GM12891 (cell line): ENCODE results near the gene FAM241B. TPM values are rescaled to one million over a fixed set of nuclear protein-coding genes. Genes with fewer than 3 reads are reported as not detected.

Source experiments
- DNase-seq: peaks from one replicate; pipeline ENCODE4 v3.0.0; 2011; ENCODE audit warnings: low spot score; ENCODE audit not compliant: insufficient read length
- FAIRE-seq: peaks from 2 replicates; lab custom pipeline; 2011; peaks lifted over from hg19 to GRCh38; lab: Jason Lieb, UNC
- PAX5 ChIP-seq: IDR thresholded peaks from 2 replicates; pipeline ENCODE4 v1.6.1; 2011; ENCODE audit warnings: low read length, moderate library complexity, mild to moderate bottlenecking; ENCODE audit not compliant: insufficient read depth, severe bottlenecking
- POLR2A ChIP-seq: IDR thresholded peaks from 2 replicates; pipeline ENCODE4 v1.6.1; 2011; ENCODE audit warnings: low read depth, low read length, control low read depth
- POLR2AphosphoS5 ChIP-seq: IDR thresholded peaks from 2 replicates; pipeline ENCODE4 v1.6.1; 2011; ENCODE audit warnings: low read depth, low read length, control low read depth
- POU2F2 ChIP-seq: IDR thresholded peaks from 2 replicates; pipeline ENCODE4 v1.6.1; 2011; ENCODE audit warnings: low read depth, mild to moderate bottlenecking, control low read depth, low read length, moderate library complexity
- SPI1 ChIP-seq: IDR thresholded peaks from 2 replicates; pipeline ENCODE4 v1.6.1; 2011; ENCODE audit warnings: low read depth, low read length, control low read depth
- TAF1 ChIP-seq: IDR thresholded peaks from 2 replicates; pipeline ENCODE4 v1.6.1; 2011; ENCODE audit warnings: low read depth, low read length, control low read depth
- polyA plus RNA-seq: library from polyadenylated mRNA; unstranded; fragments of >200 nt; gene quantifications from one replicate; pipeline ENCODE4 v1.2.1, GENCODE V29; 2012; ENCODE audit warnings: low read depth, missing spikeins, inconsistent platforms; ENCODE audit not compliant: missing spikeins

The FAM241B gene, protein sequence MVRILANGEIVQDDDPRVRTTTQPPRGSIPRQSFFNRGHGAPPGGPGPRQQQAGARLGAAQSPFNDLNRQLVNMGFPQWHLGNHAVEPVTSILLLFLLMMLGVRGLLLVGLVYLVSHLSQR
- polyA plus RNA-seq: 0.23 TPM

DNA sequence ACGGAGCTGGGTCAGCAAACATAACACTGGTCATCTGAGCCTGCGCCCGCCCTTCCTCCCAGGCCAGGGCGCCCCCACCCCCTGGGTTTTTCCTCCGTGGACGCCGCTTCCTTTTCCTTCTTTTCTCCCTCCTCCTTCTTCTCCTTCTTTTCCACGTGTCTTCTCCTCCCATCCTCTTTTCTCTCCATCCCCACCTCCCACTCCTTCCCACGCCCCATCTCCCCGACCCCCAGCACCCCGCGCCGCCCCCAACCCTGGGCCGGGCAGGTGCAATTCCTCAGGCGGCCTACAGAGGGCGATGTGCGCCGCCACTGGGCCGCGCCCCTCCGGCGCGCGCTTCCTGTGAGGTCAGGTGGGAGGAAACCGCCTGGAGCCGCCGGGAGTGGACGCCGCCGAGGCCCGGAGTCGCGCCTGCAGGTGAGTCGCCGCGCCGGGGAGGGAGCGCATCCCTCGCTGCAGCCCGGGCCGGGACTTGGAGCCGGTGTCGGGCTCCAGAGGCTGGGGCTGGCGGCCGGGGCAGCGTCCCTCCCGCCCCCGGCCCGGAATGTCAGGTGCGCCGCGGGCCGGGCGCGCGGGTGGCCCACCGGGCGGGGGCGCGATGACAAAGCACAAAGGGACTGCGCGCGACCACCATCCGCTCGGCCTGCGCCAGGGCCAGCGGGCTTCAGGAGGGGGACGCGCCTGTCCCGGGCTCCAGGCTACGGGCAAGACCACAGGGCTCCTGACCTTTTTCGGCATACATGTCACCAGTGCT, at the start of gene FAM241B:
Gene FAM241B, plus strand, starts transcription at position 351 of the 754 bp plus-strand sequence. CDS start 1,497 bp downstream, outside the sequence.
- DNase-seq: peak; percentile 69

GRCh38 chr10:69580435-69580834, 49.6 kb upstream of the FAM241B start:
- no peak for FAIRE-seq
- TF ChIP-seq POU2F2 (no peak), PAX5 (no peak), POLR2A (no peak), SPI1 (no peak), TAF1 (no peak), POLR2AphosphoS5 (no peak)
- no peak for DNase-seq

More for the DNA sequence above, at the start of gene FAM241B:
- FAIRE-seq: no peak
- TF ChIP-seq POLR2AphosphoS5 (no peak), PAX5 (no peak)

GRCh38 chr10:69583106-69583505, 46.9 kb upstream of the FAM241B start:
- no peak for TF ChIP-seq POLR2AphosphoS5
- TF ChIP-seq SPI1: no peak
- no peak for TF ChIP-seq PAX5
- no peak for TF ChIP-seq POLR2A
- TF ChIP-seq TAF1: no peak
- TF ChIP-seq POU2F2: no peak
- DNase-seq (no peak), FAIRE-seq (no peak)

- TF ChIP-seq SPI1: no peak
- FAIRE-seq: no peak
- DNase-seq: no peak
Observed at GRCh38 chr10:69584624-69585023, 45.4 kb upstream of the FAM241B start.

DNA sequence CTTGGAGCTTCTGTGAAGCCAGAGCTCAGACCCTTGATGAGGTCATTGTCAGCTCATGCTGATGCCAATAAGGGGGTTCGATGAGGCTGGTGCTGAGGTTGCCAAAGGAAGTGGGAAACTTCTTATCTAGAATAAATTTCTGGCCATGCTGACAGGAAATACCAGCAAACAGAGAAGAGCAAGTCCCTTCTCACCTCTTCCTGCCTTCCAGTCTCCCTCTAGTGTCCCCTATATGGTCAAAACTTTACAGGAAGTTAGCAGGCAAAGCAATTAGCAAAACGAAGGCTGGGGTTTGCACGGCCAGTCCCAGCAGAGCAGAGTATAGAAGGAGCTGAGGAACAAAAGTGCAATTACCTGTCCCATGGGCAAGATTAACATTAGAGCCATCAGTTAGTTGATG, 41.7 kb upstream of the FAM241B start:
- TF ChIP-seq POLR2AphosphoS5: no peak
- TF ChIP-seq TAF1: no peak
- TF ChIP-seq SPI1: no peak
- TF ChIP-seq PAX5: no peak
- no peak for TF ChIP-seq POU2F2
- no peak for TF ChIP-seq POLR2A
- FAIRE-seq (no peak), DNase-seq (no peak)

- TF ChIP-seq POU2F2 (no peak), POLR2A (no peak), PAX5 (no peak), POLR2AphosphoS5 (no peak), TAF1 (no peak), SPI1 (no peak)
- FAIRE-seq: no peak
- DNase-seq: no peak
Observed at GRCh38 chr10:69600761-69601330, 29.2 kb upstream of the FAM241B start.

GRCh38 chr10:69609077-69609476, 21.0 kb upstream of the FAM241B start:
- TF ChIP-seq POLR2A: no peak
- TF ChIP-seq PAX5: no peak
- TF ChIP-seq TAF1: no peak
- DNase-seq: no peak
- FAIRE-seq: no peak

- no peak for FAIRE-seq
- TF ChIP-seq PAX5: no peak
- TF ChIP-seq POLR2AphosphoS5: no peak
- TF ChIP-seq SPI1: no peak
- TF ChIP-seq TAF1: no peak
- no peak for TF ChIP-seq POLR2A
- no peak for TF ChIP-seq POU2F2
- no peak for DNase-seq
Observed at GRCh38 chr10:69612760-69613159, 17.3 kb upstream of the FAM241B start.

DNA sequence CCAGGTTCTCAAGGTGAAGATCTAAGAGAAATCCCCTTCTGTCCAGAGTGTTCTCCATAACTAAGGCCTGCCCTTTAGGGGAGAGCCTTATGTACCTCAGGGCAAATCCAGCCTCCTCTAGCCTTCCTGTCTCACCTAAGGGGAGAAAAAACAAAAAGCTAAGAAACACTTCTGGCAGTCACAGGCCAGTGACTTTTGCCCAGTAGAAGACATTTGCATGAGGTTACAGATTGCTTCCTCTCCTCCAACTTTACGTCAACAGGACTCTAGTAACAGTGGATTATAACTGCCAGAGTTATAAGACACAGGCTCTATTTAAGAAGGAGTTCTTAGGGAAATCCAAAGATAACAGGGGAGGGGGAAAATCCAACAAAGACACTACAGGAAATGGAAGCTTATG, 15.9 kb upstream of the FAM241B start:
- no peak for FAIRE-seq
- no peak for DNase-seq
- TF ChIP-seq PAX5: no peak
- TF ChIP-seq POLR2AphosphoS5: no peak
- TF ChIP-seq POU2F2: no peak
- no peak for TF ChIP-seq SPI1
- TF ChIP-seq TAF1: no peak
- no peak for TF ChIP-seq POLR2A

DNA sequence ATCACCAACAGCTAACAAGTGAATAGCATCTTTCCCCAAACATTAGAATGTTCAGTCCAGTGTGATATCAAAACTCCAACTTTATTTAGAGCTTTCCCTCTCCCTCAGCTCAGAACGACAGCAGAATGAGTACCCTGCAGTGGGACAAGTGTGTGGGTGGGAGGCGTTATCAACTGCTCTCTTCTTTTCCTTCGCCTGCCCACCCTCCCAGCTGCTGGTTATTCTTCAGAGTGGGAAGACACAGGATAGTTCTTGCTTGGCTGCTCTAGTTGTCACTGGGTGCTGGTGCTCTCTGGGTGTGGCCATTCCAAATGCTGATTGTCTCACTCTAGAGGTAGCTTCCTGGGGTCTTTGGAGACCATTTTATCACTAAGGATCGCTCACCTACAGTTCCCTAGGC, 13.7 kb upstream of the FAM241B start:
- DNase-seq: no peak
- TF ChIP-seq TAF1 (no peak), POU2F2 (no peak), PAX5 (no peak), SPI1 (no peak), POLR2AphosphoS5 (no peak), POLR2A (no peak)
- FAIRE-seq: no peak
